ENCODE results near the gene NDUFS7.

- no peak for TF ChIP-seq CTCF (IDR thresholded peaks at IDR 0.05)
- TF ChIP-seq POLR2AphosphoS5 (IDR thresholded peaks at IDR 0.05) = no peak
- TF ChIP-seq POLR2A (IDR thresholded peaks at IDR 0.05) = no peak
- no peak for TF ChIP-seq EP300 (IDR thresholded peaks at IDR 0.05)
Observed at GRCh38 chr19:1366296-1366695, 17.4 kb upstream of the NDUFS7 start.
